SH-SY5Y (cell line): Measurements from ENCODE around the gene FGFR1OP2.

Experiments used
- GATA2 ChIP-seq: IDR thresholded peaks from 2 replicates; pipeline ENCODE4 v1.6.1; 2011; ENCODE audit warnings: mild to moderate bottlenecking, low read depth, low read length
- GATA3 ChIP-seq: IDR thresholded peaks from 2 replicates; pipeline ENCODE4 v1.6.1; 2011; ENCODE audit warnings: low read depth, mild to moderate bottlenecking, low read length, moderate library complexity

The FGFR1OP2 gene

DNA sequence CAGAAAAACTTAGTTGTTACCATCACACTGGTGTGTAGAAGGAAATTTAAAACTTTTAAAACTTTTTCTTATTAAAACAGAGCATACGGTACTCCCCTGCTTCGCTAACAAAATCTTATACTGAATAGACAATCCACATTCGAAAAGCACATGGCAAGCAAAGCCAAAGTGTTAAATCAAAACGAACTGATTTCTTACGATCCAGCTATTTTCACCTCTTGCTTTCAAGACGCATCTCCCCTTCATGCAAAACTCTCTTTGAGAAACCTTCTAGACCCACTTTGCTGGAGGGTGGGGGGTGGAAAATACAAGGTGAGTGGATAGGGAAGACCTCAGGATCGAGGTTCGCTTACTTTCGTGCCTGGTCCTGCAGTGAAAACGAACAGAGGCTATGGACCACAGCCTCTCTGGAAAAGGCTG is 817 bp upstream of the FGFR1OP2 start:
- no peak for TF ChIP-seq GATA3
- TF ChIP-seq GATA2 = no peak

DNA sequence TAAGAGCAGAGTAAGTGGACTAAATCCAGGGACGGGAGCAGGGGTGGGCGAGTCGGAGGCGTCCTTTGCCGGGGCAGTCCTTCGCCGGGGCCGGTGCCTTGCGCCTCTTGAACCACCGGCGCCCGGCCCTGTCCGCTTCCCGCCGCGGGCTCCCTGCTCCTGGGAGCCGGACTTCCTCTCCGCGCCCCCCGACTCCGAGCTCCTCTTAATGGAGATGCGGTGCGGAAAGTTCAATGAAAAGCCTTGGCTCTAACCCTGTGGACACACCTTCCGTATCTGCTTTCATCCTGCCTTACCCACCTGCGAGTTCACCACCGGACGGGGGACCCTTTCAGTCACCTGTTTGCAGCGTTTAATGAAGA is 412 bp downstream of the FGFR1OP2 start:
- TF ChIP-seq GATA3 = no peak
- no peak for TF ChIP-seq GATA2

DNA sequence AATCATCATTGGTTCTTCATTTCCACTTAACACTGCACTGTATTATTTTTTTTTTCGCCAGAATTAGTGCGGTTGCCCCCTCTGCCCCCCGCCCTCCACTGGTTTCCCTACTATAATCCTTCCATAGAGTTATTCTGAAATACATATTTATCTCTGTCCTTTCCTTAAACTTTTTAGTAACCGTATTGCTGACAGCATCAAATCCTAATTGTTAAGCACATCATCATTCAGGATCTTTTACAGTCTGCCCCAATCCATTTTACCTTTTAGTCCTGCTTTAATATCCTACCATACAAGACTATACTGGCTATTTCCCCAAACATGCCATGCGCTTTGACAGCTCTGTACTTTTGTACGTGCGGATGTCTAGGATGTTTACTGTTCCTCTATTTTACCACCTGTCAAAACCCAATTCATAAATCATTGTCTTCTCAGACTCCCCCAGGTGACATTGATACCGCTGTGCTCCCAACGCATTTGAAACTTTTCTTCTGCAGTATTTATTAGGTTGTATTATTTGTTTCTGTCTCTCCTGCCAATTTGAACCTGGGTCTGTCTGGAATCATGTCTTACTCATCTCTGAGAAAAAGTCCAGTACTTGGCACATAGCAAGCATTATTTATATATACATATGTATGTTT is 1.0 kb downstream of the FGFR1OP2 start:
- TF ChIP-seq GATA2 = no peak
- TF ChIP-seq GATA3 = no peak

DNA sequence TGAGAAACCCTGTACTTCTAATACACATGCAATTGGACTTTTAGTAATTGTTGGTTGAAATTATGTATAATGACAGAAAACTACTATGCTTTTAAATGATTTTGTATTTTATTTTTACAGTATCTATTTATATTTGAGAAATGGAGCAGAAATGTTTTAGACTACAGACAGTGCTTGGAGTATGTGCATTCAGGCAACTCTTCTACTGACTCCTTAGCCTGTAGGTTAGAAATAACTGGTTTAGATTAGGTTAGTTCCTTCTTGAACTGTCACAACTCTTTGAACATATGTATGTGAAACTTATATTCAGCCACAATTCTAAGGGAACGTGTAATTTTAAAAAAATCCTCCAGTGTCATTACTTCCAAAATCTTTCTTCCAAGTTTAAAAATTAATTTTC is 1.7 kb downstream of the FGFR1OP2 start:
- TF ChIP-seq GATA3 (no peak), GATA2 (no peak)

DNA sequence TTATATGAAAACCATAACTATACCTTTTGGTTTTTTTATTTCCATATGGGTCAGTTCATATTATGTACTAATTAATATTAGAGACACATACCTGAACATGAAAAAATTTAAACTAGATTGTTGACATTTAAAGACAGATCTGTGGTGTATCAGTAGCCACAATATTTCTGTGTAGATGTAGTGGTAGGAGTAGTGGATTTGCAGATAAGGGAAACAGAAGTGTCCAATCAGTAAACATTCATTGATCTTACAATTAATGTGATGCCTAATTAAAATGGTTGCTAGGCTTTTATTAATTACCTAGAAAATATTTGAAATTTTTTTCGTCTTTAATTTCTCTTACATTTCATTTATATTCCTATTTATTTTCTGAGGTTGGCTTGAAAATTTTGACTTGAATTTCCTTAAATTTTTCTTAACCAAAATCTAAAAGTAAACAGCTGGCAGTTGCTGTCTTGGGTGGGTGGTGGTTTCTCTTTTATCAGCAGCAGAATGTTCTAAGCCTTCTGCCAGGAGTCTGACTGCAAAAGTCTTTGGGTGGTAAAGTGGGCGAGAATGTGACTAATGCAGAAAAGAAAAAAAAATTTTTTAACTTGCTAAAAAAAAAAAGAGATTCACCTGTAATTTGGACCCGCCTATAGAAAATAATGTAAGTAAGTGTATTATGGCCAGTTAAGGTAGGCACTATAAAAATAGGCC is 2.4 kb downstream of the FGFR1OP2 start:
- TF ChIP-seq GATA3 = no peak
- TF ChIP-seq GATA2 = no peak

DNA sequence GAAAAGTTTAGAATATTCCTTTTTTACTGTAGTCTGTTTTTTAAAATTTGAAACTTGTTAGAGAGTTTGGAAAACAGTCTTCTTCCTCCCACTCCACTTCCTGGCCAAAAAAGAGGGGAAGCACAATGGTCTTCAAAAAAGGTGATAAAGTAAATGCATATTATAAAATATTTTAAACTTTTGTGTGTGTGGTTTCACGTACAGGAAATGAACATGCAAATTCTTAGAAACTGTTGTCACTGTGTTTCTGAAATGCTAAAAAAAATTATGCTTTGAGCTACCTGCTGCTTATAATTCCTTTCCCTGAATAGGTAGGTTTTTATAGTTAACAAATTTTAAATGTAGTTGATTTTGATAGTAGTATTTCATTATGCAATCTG is 2.9 kb downstream of the FGFR1OP2 start:
- no peak for TF ChIP-seq GATA2
- TF ChIP-seq GATA3 = no peak

DNA sequence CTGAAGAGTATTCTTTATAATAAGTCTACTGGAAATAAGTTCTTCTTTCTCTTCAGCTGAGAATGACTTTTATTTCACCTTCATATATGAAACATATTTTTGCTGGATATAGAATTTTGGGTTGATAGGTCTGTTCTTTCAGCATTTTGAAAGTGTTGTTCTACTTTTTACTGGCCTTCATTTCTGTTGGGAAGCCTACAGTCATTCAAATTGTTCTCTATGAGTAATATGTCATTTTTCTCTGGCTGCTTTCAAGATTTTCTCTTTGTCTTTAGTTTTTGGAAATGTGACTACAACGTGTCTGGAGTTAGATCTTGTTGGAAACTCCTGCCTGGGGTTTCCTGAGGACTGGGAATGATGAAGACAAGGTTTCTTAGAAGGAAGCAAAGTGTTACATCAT is 10.0 kb downstream of the FGFR1OP2 start:
- TF ChIP-seq GATA2 (no peak), GATA3 (no peak)

DNA sequence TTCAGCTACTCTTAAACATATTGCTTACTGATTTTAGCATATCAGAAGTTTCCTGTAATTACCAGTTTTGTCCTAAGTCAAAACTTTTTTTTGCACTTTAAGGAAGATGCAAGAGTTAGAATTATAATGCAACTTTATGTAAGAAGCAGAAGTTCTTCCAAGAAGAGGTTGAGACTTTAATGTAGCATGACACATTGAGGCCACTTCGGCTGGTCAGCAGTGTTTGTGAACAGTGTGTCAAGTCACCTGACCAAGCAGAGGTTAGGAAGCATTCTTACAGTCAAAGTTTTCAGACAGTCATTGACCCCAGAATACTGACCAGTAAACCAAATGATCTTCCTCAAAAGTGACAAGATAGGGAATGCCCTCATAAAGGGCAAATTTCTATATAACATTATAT is 15.2 kb downstream of the FGFR1OP2 start:
- TF ChIP-seq GATA3 (no peak), GATA2 (no peak)

DNA sequence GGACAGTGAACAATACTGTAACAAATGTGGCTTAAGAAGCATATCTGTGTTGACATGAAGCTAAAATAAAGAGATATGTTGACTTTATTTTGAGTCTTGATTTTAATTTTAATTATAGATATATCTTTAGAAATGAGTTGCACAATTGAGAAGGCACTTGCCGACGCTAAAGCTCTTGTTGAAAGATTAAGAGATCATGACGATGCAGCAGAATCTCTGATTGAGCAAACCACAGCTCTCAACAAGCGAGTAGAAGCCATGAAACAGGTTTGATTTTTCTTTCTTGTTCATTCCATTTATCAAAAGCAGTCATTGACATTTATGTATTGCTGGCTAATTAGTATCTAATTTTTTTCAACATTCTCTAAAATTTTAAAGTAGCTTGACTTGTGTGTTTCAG is 15.8 kb downstream of the FGFR1OP2 start:
- TF ChIP-seq GATA2 (no peak), GATA3 (no peak)

DNA sequence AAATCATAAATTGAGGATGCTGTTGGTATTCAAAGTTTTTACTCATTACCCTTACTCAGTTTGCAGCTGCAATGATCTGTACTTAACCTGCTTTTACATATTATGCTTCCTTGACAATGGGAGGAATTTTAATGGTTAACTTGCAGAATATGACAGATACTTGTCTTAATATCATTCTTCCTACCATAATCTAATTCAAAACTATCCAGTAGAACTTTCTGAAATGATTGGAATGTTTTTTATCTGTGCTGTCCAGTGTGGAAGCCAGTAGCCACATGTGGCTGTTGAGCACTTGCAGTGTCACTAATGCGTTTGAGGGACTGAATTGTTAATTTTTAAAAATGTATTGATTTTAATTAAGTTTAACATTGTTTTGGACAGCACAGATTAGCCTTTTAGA is 23.5 kb downstream of the FGFR1OP2 start:
- no peak for TF ChIP-seq GATA3
- TF ChIP-seq GATA2 = no peak

DNA sequence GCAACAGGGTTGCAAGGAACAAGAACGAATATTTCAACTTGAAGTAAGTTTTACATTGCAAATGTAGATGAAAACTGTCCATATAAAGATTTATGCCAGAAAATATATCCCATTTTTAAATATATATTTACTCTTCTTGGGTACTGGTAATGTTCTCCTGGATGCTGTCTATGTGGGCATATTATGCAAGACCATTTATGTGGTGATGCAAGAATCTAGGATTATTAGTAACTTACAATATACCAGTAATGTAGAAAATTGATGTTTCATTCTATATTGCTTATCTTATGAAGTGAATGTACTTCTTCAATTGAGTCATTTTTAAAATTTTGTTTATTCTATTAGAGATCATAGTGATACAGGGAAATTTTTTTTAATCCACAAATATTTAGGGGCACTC is 25.1 kb downstream of the FGFR1OP2 start:
- no peak for TF ChIP-seq GATA2
- TF ChIP-seq GATA3 = no peak

DNA sequence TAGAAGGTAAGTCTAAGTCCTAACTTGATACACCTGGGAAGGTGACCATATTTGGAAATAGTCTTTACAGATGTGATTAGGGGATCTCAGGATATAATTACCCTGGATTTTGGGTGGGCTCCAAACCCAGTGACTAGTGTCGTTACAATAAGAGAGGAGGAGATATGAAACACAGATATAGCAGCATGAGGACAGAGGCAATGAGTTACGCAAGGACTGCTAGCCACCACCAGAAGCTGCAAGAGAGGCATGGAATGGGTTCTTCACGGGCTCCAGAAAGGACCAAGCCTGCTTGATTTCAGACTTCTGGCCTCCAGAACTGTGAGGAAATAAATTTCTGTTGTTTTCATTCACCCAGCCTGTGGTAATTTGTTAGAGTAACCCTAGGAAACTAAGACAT is 28.6 kb downstream of the FGFR1OP2 start:
- TF ChIP-seq GATA3 = no peak
- no peak for TF ChIP-seq GATA2

DNA sequence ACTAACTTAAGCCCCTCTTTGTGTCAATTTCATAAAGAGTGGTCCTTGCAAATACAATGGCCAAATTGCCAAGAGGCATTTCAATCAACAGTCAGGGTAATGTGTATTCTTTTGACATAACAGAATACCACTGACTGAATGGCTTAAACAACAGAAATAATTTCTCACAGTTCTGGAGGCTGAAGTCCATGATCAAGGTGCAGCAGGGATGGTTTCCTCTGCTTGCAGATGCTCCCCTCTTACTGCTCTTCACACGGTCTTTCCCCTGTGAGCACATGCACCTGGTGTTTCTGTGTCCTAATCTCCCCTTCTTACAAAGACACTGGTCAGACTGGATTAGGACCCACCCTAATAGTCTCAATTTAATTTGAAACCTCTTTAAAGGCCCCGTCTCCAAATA is 31.9 kb downstream of the FGFR1OP2 start:
- no peak for TF ChIP-seq GATA3

DNA sequence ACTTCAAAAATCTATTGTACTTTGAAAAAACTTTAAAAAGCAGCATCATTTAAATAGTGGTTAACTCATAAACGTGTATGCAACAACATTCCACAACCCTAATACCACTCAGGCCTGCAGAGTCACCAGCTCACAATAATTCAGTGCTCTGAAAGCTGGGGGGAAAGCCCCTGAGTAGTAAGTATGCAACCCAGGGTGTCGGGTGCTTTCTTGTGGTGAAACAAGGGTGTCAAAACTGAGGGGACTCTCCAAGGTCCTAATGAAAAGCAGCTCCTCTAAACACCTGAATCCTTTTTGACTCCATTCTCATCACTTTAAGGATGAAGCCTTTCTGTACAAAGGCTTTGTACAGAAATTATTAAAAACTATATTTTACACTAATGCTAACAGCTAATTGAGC is 33.7 kb downstream of the FGFR1OP2 start:
- TF ChIP-seq GATA2 = no peak
- no peak for TF ChIP-seq GATA3

DNA sequence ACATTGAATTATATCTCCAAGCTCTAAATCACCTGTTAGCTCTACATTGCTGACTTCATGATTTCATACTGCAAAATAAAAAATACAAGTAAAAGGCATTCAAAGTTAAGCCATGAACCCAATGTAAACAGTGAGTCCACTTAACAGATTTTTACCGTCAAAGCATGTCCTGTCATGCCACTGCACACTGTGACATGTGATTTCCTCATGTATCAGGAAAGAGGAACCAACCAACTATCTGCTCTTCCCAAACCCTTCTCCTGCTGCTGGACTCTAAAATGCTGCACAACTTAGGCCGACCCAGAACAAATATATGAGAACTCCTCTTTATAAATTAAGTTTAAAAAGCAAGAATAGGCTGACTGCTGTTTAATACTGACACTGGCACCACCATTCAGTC is 38.4 kb downstream of the FGFR1OP2 start:
- TF ChIP-seq GATA3 (no peak), GATA2 (no peak)

DNA sequence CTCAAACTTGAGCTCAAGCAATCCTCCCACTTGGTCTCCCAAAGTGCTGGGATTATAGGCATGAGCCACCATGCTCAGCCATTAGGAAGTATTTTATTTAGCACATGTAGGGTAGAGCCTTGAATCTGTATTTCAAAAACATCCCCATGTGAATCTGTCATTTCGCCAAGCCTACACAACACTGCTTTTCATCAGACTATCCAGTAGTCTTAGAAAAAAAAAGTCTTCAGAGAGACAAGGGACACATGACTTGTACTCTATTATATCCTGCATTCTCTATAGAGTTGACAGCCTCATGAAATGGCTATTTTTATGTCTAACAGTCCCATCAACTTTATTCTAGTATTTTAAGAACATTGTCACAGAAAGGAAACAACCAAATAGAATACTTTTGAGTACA is 40.5 kb downstream of the FGFR1OP2 start:
- TF ChIP-seq GATA2 (no peak), GATA3 (no peak)
